Subcutaneous abdominal adipose tissue (tissue), 5 donors: ENCODE results near the gene BUD13.

ENCODE experiments used
- H3K27ac ChIP-seq: one replicate; pipeline ENCODE4 v1.7.0; 2013; ENCODE audit warnings: low read depth, mild to moderate bottlenecking, inconsistent platforms, low read length, moderate library complexity
- H3K27me3 ChIP-seq, 5 donors: one replicate each; pipeline ENCODE4 v1.7.0; 2013; ENCODE audit warnings: low read length in 5 of 5, inconsistent platforms in 1 of 5; ENCODE audit not compliant: control insufficient read depth in 5 of 5, insufficient read depth in 4 of 5
- H3K36me3 ChIP-seq, 5 donors: one replicate each; pipeline ENCODE4 v1.7.0; 2013; ENCODE audit warnings: low read length in 5 of 5; ENCODE audit not compliant: control insufficient read depth in 5 of 5, insufficient read depth in 5 of 5
- H3K4me1 ChIP-seq, 5 donors: one replicate each; pipeline ENCODE4 v1.7.0; 2013; ENCODE audit warnings: low read length in 5 of 5, mild to moderate bottlenecking in 3 of 5, moderate library complexity in 1 of 5; ENCODE audit not compliant: control insufficient read depth in 5 of 5, insufficient read depth in 5 of 5
- H3K4me3 ChIP-seq, 5 donors: one replicate each; pipeline ENCODE4 v1.7.0; 2013; ENCODE audit warnings: low read length in 5 of 5, low read depth in 1 of 5
- H3K9ac ChIP-seq, 5 donors: one replicate each; pipeline ENCODE4 v1.7.0; 2013; ENCODE audit warnings: low read length in 5 of 5, mild to moderate bottlenecking in 4 of 5, moderate library complexity in 3 of 5
- H3K9me3 ChIP-seq, 5 donors: one replicate each; pipeline ENCODE4 v1.7.0; 2013; ENCODE audit warnings: low read length in 5 of 5; ENCODE audit not compliant: control insufficient read depth in 5 of 5
- donor health status: healthy.
- donor health status: healthy.
- donor health status: healthy.
- donor health status: healthy.
- donor health status: healthy.

BUD13 gene

DNA sequence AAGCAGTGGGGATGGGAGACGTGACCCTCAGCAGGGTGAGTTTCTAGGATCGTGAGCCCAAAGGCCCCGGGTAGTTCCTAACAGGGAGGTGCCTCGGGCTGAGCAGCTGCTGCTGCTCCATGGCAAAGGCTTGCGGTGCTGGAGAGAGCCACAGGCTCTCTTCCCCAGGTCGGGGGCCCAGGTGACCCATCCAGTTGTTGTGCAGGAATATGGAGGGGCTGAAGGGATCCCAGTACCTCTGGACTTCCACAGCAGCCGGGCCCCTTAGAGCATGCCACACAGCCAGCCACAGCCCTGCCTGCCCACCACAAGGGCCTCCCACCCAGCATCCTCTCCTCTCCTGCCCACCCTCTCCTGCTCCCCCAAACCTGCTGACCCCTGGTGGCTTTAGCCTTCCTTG, 49.3 kb downstream of the BUD13 start:
- H3K27me3 ChIP-seq = peaks cover 0 to 5% (median 3%) of the 10 kb centered on the region in 5 donors
- H3K36me3 ChIP-seq = no peaks in the 10 kb centered on the region
- no peak overlapping the region for H3K9ac ChIP-seq
- H3K4me3 ChIP-seq = no peak overlapping the region
- H3K4me1 ChIP-seq = peaks cover 0 to 13% (median 11%) of the 10 kb centered on the region in 5 donors
- H3K9me3 ChIP-seq = no peaks in the 10 kb centered on the region
- no peak overlapping the region for H3K27ac ChIP-seq

- Histone ChIP-seq H3K4me3 (no peak overlapping the region), H3K27ac (no peak overlapping the region), H3K9me3 (no peaks in the 10 kb centered on the region), H3K27me3 (peaks cover 0 to 5% (median 3%) of the 10 kb centered on the region in 5 donors), H3K4me1 (peaks cover 0 to 13% (median 11%) of the 10 kb centered on the region in 5 donors), H3K9ac (no peak overlapping the region), H3K36me3 (no peaks in the 10 kb centered on the region)
Observed at GRCh38 chr11:116721988-116722387, 50.8 kb downstream of the BUD13 start.

DNA sequence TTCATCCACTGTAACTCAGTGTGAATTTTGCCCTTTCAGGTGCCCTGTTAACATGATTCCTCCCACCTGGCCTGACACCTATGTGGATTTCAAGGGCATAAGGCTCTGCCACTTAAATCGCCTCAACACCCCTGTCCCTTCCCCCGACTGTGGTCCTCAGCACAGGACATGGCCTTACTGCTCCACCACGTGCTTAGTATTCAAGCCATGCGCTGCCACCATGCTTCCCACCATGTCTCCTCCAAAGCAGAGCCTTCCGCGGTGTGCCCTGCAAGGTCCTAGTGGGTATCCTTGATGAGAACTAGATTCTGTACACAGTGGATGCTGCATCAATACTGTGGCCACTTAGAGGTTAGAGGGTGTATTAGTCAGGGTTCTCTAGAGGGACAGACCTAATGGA, 51.9 kb downstream of the BUD13 start:
- H3K9ac ChIP-seq = no peak overlapping the region
- H3K27me3 ChIP-seq = peaks cover 0 to 5% (median 3%) of the 10 kb centered on the region in 5 donors
- H3K36me3 ChIP-seq = no peaks in the 10 kb centered on the region
- H3K4me1 ChIP-seq = peaks cover 0 to 5% (median 4%) of the 10 kb centered on the region in 5 donors
- H3K4me3 ChIP-seq = no peak overlapping the region
- H3K27ac ChIP-seq = no peak overlapping the region
- H3K9me3 ChIP-seq = no peaks in the 10 kb centered on the region

GRCh38 chr11:116718955-116719501, 53.8 kb downstream of the BUD13 start:
- Histone ChIP-seq H3K9me3 (peaks cover 0 to under 1% (median 0%) of the 10 kb centered on the region in 5 donors), H3K4me3 (no peak overlapping the region), H3K36me3 (no peaks in the 10 kb centered on the region), H3K27me3 (peaks cover 0 to 3% (median 0%) of the 10 kb centered on the region in 5 donors), H3K9ac (no peak overlapping the region), H3K4me1 (no peaks in the 10 kb centered on the region), H3K27ac (no peak overlapping the region)

DNA sequence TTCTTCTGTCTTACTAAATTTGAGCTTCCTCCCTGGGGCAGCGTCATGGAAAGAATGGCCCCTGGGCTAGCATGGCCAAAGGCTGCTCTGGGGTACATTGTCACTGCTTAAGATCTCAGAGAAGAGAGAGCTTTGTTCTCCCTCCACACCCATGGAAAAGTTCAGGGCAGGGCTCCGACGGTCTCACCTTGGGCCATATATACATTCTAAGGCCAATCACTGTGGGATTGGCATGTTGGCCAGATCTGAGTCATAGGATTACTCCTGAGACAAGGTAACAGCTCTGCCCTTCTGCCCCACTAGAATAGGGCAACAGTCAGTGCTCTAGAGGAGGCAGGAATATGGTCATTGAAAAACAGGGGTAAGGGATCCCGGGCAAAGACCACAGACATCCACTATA, 56.2 kb downstream of the BUD13 start:
- Histone ChIP-seq H3K9ac (no peak overlapping the region), H3K9me3 (peaks cover 0 to 4% (median 0%) of the 10 kb centered on the region in 5 donors), H3K36me3 (no peaks in the 10 kb centered on the region), H3K4me3 (no peak overlapping the region), H3K4me1 (no peaks in the 10 kb centered on the region), H3K27ac (no peak overlapping the region), H3K27me3 (peaks cover 0 to 5% (median 1%) of the 10 kb centered on the region in 5 donors)

- no peak overlapping the region for H3K27ac ChIP-seq
- H3K27me3 ChIP-seq = peaks cover 0 to 10% (median 9%) of the 10 kb centered on the region in 5 donors
- H3K4me1 ChIP-seq = no peaks in the 10 kb centered on the region
- H3K9me3 ChIP-seq = peaks cover 0 to 4% (median 0%) of the 10 kb centered on the region in 5 donors
- no peak overlapping the region for H3K4me3 ChIP-seq
- no peaks in the 10 kb centered on the region for H3K36me3 ChIP-seq
- H3K9ac ChIP-seq = no peak overlapping the region
Observed at GRCh38 chr11:116715383-116715782, 57.4 kb downstream of the BUD13 start.

GRCh38 chr11:116714902-116715301, 57.9 kb downstream of the BUD13 start:
- Histone ChIP-seq H3K27ac (no peak overlapping the region), H3K9me3 (peaks cover 0 to 4% (median 0%) of the 10 kb centered on the region in 5 donors), H3K4me1 (no peaks in the 10 kb centered on the region), H3K4me3 (no peak overlapping the region), H3K36me3 (no peaks in the 10 kb centered on the region), H3K27me3 (peaks cover 4 to 14% (median 12%) of the 10 kb centered on the region in 5 donors), H3K9ac (no peak overlapping the region)

DNA sequence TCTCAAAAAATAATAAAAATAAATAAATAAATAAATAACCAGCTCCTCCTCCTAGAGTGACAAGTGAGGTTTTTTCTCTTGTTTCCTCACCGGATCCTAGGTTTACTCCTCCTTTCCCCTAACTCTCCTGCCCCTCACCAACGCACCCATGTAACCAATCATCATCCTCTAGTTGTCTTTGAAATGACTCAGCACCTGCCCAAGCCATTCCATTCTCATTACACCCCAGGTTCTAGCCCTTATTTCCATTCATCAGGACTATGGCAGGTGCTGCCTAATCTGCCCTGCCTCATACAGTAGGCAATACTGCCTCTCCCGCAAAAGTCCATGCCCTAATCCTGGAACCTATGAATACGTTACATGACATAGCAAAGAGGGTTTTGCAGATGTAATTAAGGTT, 60.4 kb downstream of the BUD13 start:
- H3K27ac ChIP-seq = no peak overlapping the region
- no peak overlapping the region for H3K4me3 ChIP-seq
- peaks cover 10 to 25% (median 24%) of the 10 kb centered on the region in 5 donors for H3K27me3 ChIP-seq
- no peaks in the 10 kb centered on the region for H3K36me3 ChIP-seq
- H3K4me1 ChIP-seq = no peaks in the 10 kb centered on the region
- H3K9me3 ChIP-seq = peaks cover 0 to 4% (median 0%) of the 10 kb centered on the region in 5 donors
- no peak overlapping the region for H3K9ac ChIP-seq

DNA sequence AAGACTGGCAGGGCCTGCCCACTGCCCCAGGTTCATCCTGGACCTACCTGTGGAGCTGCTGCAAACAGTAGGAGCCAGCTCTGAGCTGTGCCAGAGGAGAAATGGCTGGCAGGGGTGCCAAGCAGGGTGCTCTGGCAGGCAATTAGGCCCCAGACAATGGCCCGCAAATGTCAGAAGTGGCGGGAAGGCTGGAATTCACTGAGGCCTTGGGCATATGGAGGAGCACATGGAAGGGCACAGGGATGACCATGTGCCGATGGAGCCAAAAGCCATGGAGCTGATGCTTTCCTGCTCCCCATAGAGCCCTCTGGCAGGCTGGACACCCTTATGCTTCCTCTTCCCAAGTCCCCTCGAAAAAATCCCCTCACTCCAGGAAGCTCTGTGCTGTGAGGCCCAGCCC, 62.0 kb downstream of the BUD13 start:
- H3K27me3 ChIP-seq = peaks cover 10 to 32% (median 24%) of the 10 kb centered on the region in 5 donors
- peaks cover 0 to 4% (median 0%) of the 10 kb centered on the region in 5 donors for H3K9me3 ChIP-seq
- H3K9ac ChIP-seq = no peak overlapping the region
- no peaks in the 10 kb centered on the region for H3K4me1 ChIP-seq
- H3K4me3 ChIP-seq = no peak overlapping the region
- no peak overlapping the region for H3K27ac ChIP-seq
- no peaks in the 10 kb centered on the region for H3K36me3 ChIP-seq

DNA sequence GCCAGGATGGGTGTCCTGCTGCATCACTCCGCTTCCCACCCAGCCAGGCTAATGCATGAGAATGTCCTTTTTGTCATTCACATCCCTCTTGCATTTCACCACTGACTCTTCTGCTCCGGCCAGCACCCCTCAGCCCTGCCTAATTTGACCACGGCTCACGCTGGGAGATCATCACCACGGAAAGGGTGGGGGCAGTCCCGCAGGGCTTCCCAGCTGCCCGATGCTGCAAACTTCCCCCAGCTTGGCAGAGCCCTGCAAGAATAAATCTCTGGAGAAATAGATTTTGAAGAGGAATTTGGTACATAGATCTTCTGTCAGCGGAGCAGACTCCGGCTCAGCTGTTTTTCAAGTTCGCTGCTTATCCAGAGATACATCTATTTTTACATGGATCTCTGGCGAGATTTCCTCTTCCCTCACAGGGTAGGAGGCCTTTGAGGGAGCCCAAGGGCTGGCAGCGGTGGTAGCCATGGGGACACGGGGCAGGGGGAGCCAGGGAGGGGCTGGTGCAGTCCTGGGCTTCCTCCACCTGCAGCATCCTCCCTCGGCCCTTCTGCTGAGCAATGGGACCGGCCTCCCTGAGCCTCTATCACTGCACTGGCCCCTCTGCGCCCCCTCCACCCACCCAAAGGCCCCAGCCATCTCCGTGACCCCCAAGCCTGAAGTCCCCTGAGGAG, 62.6 kb downstream of the BUD13 start:
- Histone ChIP-seq H3K27me3 (peaks cover 10 to 32% (median 24%) of the 10 kb centered on the region in 5 donors), H3K4me1 (no peaks in the 10 kb centered on the region), H3K9ac (no peak overlapping the region), H3K9me3 (peaks cover 0 to 4% (median 0%) of the 10 kb centered on the region in 5 donors), H3K4me3 (no peak overlapping the region), H3K27ac (no peak overlapping the region), H3K36me3 (no peaks in the 10 kb centered on the region)
